Medulla oblongata (tissue), 1 donor: ENCODE measurements around the gene FHIT.

Experiments used
- DNase-seq: peaks from one replicate; pipeline ENCODE4 v3.0.0-alpha.2; 2015; ENCODE audit errors: extremely low spot score

The FHIT gene

DNA sequence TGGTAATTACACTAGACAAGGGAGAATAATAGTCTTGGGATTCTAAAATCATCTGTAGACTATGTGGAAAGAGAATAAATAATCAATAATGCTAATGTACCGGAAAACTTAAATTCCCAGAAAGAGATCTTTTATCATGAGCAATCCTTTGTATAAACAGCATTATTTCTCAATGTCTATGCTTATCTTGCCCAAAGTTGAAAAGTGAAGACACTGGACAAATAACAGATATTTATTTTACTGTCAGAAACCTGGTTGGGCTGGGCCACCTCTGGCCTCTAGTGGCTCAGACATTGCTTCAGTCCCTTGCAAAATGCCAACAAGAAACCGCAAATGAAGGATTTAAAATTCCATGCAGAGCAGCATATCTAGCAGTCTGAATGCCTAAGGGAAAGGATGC is 409.9 kb downstream of the FHIT start:
- no peak for DNase-seq

- DNase-seq, result peak; percentile 75
Observed at GRCh38 chr3:60839246-60839645, 412.0 kb downstream of the FHIT start.

DNA sequence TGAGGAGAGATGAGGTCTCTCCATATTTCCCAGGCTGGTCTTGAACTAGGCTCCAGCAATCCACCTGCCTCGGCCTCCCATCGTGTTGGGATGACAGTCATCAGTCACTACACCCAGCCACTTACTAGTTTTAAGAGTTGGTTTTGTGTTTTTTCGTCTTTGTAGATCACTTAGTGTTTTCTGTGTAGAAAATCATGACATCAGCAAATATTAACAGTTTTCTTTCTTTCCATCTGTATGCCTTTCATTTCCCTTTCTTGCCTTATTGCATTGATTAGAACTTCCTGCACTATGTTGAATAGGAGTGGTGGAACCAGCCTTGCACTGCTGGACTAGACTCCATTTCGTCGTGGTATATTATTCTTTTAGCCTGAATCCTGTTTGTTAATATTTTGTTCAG is 415.5 kb downstream of the FHIT start:
- DNase-seq, result no peak

- DNase-seq, result no peak
Observed at GRCh38 chr3:60829058-60829457, 422.2 kb downstream of the FHIT start.

GRCh38 chr3:60827666-60828065 is 423.6 kb downstream of the FHIT start:
- no peak for DNase-seq

- no peak for DNase-seq
Observed at GRCh38 chr3:60826511-60826910, 424.7 kb downstream of the FHIT start.

DNA sequence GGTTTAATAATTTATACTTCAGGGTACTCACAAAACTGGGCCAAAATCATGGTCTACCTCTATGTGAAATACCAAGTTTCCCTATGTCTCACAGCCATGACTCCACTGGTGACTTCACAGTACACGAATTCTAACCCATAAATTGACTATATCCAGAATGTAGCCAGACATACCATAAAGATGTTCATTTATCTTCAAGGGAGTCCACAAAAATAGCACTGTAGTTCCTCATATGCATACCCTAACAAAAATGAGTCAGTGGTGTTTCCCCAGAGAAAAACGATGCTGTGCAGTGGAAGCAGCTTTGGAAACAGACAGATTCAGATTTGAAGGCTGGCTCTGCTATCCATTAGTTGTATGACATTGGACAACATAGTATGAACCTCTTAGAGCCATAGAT is 438.8 kb downstream of the FHIT start:
- no peak for DNase-seq

DNA sequence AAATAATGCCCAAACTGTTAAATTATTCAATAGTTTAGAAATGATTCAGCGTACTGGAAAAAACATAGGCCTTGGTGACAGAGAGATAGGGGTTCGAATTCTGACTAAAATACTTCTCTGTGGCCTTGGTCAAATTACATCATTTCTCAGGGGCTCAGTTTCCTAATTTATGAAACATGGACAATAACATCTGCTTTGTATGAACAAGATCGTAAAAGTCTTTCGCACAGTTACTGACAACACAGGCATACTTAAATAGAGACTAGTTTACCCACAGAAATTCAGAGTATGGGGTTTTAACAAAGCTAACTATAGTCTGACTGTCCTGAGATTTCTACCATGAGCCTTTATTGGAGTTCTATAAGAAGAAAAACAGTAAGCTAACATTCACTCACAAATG is 440.4 kb downstream of the FHIT start:
- DNase-seq, result no peak

DNA sequence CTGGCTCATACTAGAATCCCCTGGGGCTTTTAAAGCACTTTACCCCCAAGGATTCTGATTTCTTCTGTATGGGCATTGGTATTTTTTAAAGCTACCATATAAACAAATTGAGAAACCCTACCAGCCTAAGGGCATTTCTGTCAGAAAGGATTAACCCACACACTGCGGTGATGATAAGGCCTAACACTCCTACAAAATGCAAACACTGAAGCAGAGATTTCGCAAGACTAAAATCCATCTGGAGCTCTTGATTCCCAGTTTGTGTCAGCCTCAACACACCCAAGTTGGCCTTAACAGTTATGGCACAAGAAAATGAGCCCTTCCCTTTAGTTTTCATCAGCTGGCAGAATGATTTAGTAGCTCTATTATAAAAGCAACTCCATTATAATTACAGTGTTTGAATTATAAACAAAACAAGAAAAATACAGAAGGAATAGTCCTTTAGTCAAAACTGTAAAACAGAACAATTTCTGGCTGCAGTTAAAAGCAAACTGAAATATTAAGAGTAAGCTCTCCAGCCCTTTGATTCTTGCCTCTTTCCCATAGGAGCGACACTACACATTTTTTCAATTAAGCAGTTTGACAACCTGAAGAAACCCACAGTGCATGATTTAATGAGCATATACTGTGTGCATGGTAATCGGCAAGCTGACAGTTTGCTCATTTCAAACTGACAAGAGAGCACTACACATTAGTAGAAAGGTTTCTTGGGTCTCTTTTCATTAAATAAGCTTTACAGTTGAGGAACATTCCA is 441.2 kb downstream of the FHIT start:
- DNase-seq, result no peak

DNA sequence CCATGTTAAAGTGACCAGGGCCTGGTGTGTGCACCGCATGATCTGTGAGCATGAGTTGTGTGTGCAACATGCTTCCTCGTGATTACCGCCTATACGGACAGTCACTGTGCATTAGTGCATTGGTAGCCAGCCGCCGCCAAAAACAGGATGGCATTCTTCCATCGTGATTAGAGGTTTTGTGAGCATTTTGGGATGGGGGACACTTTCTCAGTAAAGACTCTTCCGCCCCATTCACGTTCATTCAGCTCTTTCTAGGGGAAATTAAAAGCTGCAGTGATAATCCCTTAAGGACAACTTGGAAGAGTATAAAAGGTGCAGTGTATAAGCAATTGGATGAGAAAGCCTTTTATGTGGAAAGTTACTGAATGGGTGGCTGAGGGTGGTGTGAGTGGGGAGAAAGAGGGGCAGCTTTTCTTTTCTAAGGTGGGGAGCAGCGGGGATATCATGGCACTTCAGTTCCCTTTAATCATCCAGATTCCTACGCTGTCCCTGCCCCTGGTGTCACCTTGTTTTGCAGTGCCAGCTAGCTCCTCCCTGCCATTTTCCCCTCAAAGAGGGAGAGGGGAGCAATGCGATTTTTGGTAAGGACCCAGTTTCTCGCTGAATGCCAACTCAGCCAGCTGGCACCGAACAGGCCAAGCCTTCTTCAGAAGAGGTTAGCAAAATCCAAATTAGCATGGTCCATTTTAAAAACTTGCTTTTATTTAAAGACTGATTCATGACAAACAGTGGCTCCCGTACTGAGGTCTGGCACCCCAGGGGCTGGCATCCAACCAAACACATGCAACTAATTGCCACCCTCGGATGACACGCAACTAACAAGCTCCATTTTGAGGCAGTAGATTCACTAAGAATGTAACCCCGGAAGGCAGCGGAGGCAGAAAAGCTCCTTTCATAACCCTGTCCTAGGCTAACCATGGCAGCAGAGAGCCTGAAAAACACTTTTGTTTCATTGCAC is 447.8 kb downstream of the FHIT start:
- DNase-seq, result peak; percentile 45

DNA sequence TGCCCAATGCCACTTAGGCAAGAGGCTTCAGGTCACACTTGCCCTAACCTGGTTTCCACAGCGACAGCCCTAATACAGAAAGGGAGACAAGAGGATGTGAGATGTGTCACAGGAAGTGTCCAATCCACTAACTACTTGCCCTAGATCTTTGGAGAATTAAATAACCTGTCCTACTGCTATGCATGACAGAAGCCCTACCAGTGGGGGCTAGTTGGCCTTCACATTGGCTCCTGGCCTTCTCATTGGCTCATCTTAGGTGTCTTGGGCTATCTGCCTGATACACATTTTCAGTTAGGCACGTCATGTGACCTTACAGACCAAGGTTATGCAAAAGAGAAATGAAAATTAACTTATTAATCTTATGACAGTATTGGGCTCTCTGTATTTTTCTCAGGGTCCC is 449.9 kb downstream of the FHIT start:
- no peak for DNase-seq

- DNase-seq, result no peak
Observed at GRCh38 chr3:60798456-60798855, 452.8 kb downstream of the FHIT start.

DNA sequence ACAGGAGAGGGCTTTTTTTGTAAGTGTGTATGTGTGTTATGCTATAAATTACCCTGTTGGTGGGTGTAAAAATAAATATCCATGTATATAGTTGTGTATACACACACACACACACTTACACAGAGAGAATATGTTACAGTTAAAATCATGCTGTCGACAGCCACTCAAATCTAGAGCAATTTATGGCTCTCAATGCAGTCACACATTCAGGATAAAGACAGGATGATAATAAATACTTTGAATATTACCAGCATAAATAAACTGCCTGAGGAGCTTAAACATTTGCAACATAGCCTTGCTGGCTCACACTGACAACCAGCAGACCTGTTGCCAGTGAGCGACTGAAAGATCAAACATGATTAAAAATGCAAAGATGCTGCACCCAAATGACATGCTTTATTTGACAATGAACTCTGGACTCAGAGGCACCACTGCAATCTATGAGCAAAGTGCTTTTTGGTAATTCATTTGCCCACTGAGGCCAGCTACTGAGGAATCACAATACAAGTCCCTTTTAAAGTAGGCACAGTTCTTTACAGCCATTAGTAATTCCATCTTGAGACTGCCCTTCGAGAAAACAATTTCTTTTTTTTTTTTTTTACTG is 458.9 kb downstream of the FHIT start:
- no peak for DNase-seq

DNA sequence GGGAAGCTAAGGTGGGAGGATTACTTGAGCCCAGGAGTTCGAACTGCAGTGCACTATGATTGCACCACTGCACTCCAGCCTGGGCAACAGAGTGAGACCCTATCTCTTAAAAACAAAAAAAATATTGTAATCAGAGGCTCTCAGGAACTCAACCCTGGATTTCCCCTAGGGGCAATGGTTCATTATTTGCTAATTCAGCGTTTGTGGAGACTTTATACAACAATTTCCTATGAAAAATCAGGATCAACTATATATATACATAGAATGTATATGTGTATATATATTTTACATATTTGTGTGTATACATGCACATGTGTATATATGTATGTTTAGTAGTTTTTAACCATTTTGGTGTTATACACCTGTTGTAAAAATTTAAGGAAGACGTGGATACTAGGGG is 463.1 kb downstream of the FHIT start:
- no peak for DNase-seq

GRCh38 chr3:60781935-60782334 is 469.3 kb downstream of the FHIT start:
- no peak for DNase-seq

DNA sequence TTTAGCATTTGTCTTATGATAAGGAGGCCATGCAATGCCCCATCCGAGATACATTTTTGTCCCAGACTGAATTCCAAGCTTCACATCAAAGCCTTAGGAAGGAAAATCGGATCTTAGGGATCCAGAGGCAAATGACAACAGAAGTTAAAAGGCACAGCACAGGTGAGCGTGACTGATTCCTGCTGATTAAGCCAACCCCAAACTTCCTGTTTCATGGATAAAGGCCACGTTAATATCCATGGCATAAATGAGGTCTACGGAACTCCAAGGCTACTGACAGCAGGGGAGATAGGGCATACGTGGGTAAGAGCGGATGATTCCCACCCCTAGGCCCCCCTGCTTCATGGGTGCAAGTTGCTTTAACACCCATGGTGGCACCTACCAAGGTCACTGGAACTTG is 471.6 kb downstream of the FHIT start:
- DNase-seq, result no peak

DNA sequence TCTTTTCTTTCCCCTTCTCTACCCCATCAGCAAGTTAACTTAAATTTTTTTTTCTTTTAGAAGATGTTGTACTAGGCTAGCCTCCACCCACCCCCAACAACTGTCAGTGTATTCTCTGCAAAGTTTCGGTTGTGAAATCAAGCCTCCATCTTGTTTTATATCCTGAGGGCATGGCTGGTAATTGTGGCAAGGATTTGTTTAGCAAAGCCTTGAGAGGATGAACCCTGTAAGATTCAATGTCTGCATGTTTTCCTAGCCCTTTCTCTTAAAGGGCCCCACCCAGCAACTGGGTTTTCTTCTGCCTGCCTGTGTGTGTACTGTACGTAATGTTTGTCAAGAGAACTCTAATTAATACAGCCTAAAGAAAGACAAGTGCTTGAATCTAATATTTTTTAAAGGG is 475.3 kb downstream of the FHIT start:
- no peak for DNase-seq

GRCh38 chr3:60774617-60775016 is 476.6 kb downstream of the FHIT start:
- DNase-seq, result no peak

DNA sequence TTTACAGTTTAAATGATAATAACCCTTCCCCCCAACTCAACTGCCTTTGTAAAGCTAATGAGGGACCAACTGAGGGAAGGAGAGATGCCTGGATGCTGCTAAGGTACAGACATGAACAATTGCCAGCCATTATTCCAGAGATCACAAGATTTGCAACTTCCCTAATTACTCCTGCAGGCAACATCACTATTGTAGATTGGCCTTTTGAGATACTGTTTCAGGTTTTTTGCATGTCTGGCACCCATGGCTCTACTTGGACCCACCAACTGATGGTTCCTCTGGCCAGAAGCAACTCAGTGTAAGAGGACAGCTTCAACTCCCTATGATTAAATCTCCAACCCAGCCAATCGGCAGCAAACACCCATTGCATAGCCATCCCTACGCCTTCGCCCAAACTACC is 478.7 kb downstream of the FHIT start:
- DNase-seq, result no peak

GRCh38 chr3:60771766-60772165 is 479.5 kb downstream of the FHIT start:
- DNase-seq, result no peak

DNA sequence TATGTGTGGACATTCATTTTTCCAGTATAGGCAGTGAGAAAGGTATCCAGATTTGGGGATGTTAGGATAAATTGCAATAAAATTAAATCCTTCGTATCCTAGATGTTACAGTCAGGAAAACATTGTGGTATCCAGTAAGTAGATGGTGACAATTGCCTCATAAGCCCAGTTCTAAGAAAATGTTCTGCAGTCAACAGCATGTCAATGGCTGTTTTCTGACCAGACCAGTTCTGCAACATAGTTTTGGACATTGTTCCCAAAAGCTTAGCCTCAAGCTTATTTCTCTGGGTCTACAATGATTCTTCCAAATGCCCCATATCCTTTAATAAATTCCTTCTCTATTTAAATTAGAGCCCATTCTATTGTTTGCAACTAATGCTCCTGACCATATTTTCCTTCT is 480.7 kb downstream of the FHIT start:
- DNase-seq, result no peak

DNA sequence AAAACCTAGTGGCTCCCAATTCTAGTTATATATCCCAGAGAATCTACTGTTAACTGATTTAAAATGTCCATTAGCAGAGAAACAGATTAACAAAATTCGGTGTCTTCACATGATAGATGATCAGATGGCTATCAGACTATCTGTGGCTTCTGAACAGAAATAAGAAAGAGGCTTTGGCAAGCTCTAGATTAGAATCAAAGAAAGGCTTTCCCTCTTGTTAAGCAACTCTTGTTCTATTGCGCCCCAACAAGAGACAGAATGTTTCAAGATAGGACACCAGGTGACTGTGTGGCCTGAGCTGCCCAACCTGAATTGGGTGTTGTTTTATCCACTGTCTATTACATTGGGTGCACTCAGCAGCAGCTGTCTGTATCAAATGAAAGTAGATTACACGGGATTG is 483.7 kb downstream of the FHIT start:
- DNase-seq, result no peak

DNA sequence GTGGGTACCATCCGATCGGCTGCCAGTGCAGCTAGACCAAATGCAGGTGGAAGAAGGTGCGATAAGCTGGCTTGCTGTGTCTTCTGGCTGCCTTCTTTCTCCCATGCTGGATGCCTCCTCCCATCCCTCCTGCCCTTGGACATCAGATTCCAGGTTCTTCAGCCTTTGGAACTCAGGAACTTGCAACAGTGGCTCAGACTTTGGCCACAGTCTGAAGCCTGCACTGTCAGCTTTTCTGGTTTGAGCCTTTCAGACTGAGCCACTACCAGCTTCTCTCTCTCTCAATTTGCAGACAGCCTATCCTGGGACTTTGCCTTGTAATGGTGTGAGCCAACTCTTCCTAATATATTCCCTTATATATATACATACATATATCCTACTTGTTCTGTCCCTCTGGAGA is 485.5 kb downstream of the FHIT start:
- no peak for DNase-seq
